WTC11 (cell line): Measurements from ENCODE around the gene GSDMA. TPM values are rescaled to one million over a fixed set of nuclear protein-coding genes. Genes with fewer than 3 reads are reported as not detected.

Experiments used
- ATF1 ChIP-seq: sonication (generic); formaldehyde crosslinking; IDR thresholded peaks from 2 replicates; pipeline ENCODE4 v1.8.1; 2023; ENCODE audit warnings: mild to moderate bottlenecking, moderate library complexity, missing genetic modification reagents
- ATF2 ChIP-seq: sonication (generic); formaldehyde crosslinking; IDR thresholded peaks from 2 replicates; pipeline ENCODE4 v1.8.1; 2022; ENCODE audit warnings: low read depth, missing genetic modification reagents, borderline replicate concordance
- ATF6 ChIP-seq: sonication (generic); formaldehyde crosslinking; IDR thresholded peaks from 2 replicates; pipeline ENCODE4 v1.8.1; 2023; ENCODE audit warnings: mild to moderate bottlenecking, missing genetic modification reagents
- CREB1 ChIP-seq: sonication (generic); formaldehyde crosslinking; IDR thresholded peaks from 2 replicates; pipeline ENCODE4 v1.8.0; 2023; ENCODE audit warnings: mild to moderate bottlenecking, missing genetic modification reagents
- ELF4 ChIP-seq: sonication (generic); formaldehyde crosslinking; IDR thresholded peaks from 2 replicates; pipeline ENCODE4 v1.8.1; 2022; ENCODE audit warnings: low read depth, mild to moderate bottlenecking, moderate library complexity, missing genetic modification reagents
- EMX1 ChIP-seq: fragments of 250-450 bp; sonication (Bioruptor Pico); IDR thresholded peaks from 2 replicates; pipeline ENCODE4 v1.8.0; 2021; ENCODE audit warnings: mild to moderate bottlenecking
- ETV6 ChIP-seq: sonication (generic); formaldehyde crosslinking; IDR thresholded peaks from 2 replicates; pipeline ENCODE4 v1.8.1; 2022; ENCODE audit warnings: mild to moderate bottlenecking, missing genetic modification reagents
- FOXJ3 ChIP-seq: sonication (generic); formaldehyde crosslinking; IDR thresholded peaks from 2 replicates; pipeline ENCODE4 v1.9.0; 2021; ENCODE audit warnings: missing genetic modification reagents, mild to moderate bottlenecking, borderline replicate concordance
- FOXK1 ChIP-seq: sonication (generic); formaldehyde crosslinking; IDR thresholded peaks from 2 replicates; pipeline ENCODE4 v1.8.0; 2022; ENCODE audit warnings: mild to moderate bottlenecking, moderate library complexity, missing genetic modification reagents
- FOXP1 ChIP-seq: sonication (generic); formaldehyde crosslinking; IDR thresholded peaks from 2 replicates; pipeline ENCODE4 v1.8.0; 2022; ENCODE audit warnings: missing genetic modification reagents, mild to moderate bottlenecking, moderate library complexity, borderline replicate concordance
- NFE2L1 ChIP-seq: sonication (generic); formaldehyde crosslinking; IDR thresholded peaks from 2 replicates; pipeline ENCODE4 v1.8.1; 2023; ENCODE audit warnings: missing genetic modification reagents
- PRDM15 ChIP-seq: sonication (generic); formaldehyde crosslinking; IDR thresholded peaks from 2 replicates; pipeline ENCODE4 v1.8.0; 2022; ENCODE audit warnings: missing genetic modification reagents
- SMAD3 ChIP-seq: sonication (generic); formaldehyde crosslinking; IDR thresholded peaks from 2 replicates; pipeline ENCODE4 v1.8.0; 2022; ENCODE audit warnings: missing genetic modification reagents, mild to moderate bottlenecking, borderline replicate concordance
- TEAD4 ChIP-seq: sonication (generic); formaldehyde crosslinking; IDR thresholded peaks from 2 replicates; pipeline ENCODE4 v1.8.0; 2022; ENCODE audit warnings: mild to moderate bottlenecking, missing genetic modification reagents
- ZNF263 ChIP-seq: sonication (generic); formaldehyde crosslinking; IDR thresholded peaks from 2 replicates; pipeline ENCODE4 v1.8.1; 2022; ENCODE audit warnings: low read depth, mild to moderate bottlenecking, moderate library complexity, missing genetic modification reagents
- total RNA-seq: library from RNA; stranded (reverse); gene quantifications from 3 replicates; pipeline ENCODE4 v1.2.3, GENCODE V29; 2021
- TF ChIP-seq, protein P1 (sequence below): sonication (generic); formaldehyde crosslinking; IDR thresholded peaks from 2 replicates; pipeline ENCODE4 v1.8.0; 2022; ENCODE audit warnings: mild to moderate bottlenecking, missing genetic modification reagents
- TF ChIP-seq, protein P2 (sequence below): sonication (generic); formaldehyde crosslinking; IDR thresholded peaks from 2 replicates; pipeline ENCODE4 v1.8.0; 2023; ENCODE audit warnings: missing genetic modification reagents
- TF ChIP-seq, protein P3 (sequence below): sonication (generic); formaldehyde crosslinking; IDR thresholded peaks from 2 replicates; pipeline ENCODE4 v1.8.1; 2022; ENCODE audit warnings: low read depth, mild to moderate bottlenecking, moderate library complexity, missing genetic modification reagents, borderline replicate concordance
- TF ChIP-seq, protein P4 (sequence below): fragments of 250-450 bp; sonication (Bioruptor Pico); IDR thresholded peaks from 2 replicates; pipeline ENCODE4 v1.9.0; 2021; ENCODE audit warnings: mild to moderate bottlenecking
- TF ChIP-seq, protein P5 (sequence below): fragments of 250-450 bp; sonication (Bioruptor Pico); conservative IDR thresholded peaks from 2 replicates; pipeline ENCODE4 v1.9.0; 2021; ENCODE audit warnings: mild to moderate bottlenecking

The GSDMA gene
- total RNA-seq, 1 experiment from 2014 or later: not detected

DNA sequence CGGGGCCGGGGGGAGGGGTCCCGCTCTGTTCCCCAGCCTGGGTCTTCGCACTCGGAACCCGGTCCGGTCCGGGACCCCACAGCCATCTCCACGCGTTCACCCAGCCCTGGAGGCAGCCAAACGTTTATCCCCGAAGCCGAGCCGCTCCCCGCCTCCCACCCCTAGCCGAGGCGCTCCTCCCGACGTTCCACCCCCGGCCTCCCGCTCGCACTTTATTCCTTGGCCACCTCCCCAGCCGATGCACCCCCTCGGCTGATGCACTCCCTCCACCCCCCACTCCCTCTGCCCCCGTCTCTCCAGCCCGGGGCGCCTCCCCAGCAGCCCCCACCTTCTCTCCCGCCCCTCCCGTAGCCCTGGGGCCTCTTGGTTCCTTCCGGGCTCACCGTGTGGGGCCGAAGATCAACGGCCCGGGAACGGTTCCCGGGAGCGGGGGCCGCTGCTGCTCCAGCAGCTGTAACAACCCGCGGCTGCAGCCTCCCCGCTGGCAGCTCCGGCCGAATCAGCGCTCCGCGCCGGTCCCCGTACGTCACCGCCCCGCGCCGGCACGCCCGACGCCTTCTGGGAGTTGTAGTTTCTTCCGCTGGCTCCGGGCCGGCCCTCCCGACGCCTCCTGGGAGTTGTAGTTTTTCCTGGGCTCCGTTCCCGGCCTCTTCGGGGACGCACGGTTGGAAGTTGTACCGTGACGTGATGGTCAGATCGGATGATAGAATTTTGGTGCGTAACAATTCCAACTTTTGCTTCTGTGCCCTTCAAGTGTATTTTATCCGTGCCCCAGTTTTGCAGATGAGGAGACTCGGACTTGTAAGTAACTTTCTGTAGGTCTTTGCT, 35.5 kb upstream of the GSDMA start, which contains the start of the genes LRRC3C and ORMDL3 (continued):
- TF ChIP-seq CREB1 (CRISPR knock-in tag) (peak; percentile 90), FOXJ3 (CRISPR knock-in tag) (no peak), EMX1 (no peak), ELF4 (no peak), TEAD4 (CRISPR knock-in tag) (no peak), FOXK1 (CRISPR knock-in tag) (peak; percentile 57; the same call in 1 of the 2 replicates), FOXP1 (CRISPR knock-in tag) (no peak), SMAD3 (CRISPR knock-in tag) (no peak), ZNF263 (CRISPR knock-in tag) (no peak), ATF6 (CRISPR knock-in tag) (no peak), ETV6 (no peak), PRDM15 (CRISPR knock-in tag) (0 out of 2 replicates have a peak, but pooled peaks have one; percentile 25), ATF1 (peak; percentile 85; the same call in 1 of the 2 replicates), NFE2L1 (CRISPR knock-in tag) (no peak), ATF2 (no peak)
- TF ChIP-seq, protein P1, sequence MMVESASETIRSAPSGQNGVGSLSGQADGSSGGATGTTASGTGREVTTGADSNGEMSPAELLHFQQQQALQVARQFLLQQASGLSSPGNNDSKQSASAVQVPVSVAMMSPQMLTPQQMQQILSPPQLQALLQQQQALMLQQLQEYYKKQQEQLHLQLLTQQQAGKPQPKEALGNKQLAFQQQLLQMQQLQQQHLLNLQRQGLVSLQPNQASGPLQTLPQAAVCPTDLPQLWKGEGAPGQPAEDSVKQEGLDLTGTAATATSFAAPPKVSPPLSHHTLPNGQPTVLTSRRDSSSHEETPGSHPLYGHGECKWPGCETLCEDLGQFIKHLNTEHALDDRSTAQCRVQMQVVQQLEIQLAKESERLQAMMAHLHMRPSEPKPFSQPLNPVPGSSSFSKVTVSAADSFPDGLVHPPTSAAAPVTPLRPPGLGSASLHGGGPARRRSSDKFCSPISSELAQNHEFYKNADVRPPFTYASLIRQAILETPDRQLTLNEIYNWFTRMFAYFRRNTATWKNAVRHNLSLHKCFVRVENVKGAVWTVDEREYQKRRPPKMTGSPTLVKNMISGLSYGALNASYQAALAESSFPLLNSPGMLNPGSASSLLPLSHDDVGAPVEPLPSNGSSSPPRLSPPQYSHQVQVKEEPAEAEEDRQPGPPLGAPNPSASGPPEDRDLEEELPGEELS: no peak
- TF ChIP-seq, protein P2, sequence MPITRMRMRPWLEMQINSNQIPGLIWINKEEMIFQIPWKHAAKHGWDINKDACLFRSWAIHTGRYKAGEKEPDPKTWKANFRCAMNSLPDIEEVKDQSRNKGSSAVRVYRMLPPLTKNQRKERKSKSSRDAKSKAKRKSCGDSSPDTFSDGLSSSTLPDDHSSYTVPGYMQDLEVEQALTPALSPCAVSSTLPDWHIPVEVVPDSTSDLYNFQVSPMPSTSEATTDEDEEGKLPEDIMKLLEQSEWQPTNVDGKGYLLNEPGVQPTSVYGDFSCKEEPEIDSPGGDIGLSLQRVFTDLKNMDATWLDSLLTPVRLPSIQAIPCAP (CRISPR knock-in tag): no peak
- TF ChIP-seq, protein P3, sequence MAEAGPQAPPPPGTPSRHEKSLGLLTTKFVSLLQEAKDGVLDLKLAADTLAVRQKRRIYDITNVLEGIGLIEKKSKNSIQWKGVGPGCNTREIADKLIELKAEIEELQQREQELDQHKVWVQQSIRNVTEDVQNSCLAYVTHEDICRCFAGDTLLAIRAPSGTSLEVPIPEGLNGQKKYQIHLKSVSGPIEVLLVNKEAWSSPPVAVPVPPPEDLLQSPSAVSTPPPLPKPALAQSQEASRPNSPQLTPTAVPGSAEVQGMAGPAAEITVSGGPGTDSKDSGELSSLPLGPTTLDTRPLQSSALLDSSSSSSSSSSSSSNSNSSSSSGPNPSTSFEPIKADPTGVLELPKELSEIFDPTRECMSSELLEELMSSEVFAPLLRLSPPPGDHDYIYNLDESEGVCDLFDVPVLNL (CRISPR knock-in tag): no peak
- TF ChIP-seq, protein P4, sequence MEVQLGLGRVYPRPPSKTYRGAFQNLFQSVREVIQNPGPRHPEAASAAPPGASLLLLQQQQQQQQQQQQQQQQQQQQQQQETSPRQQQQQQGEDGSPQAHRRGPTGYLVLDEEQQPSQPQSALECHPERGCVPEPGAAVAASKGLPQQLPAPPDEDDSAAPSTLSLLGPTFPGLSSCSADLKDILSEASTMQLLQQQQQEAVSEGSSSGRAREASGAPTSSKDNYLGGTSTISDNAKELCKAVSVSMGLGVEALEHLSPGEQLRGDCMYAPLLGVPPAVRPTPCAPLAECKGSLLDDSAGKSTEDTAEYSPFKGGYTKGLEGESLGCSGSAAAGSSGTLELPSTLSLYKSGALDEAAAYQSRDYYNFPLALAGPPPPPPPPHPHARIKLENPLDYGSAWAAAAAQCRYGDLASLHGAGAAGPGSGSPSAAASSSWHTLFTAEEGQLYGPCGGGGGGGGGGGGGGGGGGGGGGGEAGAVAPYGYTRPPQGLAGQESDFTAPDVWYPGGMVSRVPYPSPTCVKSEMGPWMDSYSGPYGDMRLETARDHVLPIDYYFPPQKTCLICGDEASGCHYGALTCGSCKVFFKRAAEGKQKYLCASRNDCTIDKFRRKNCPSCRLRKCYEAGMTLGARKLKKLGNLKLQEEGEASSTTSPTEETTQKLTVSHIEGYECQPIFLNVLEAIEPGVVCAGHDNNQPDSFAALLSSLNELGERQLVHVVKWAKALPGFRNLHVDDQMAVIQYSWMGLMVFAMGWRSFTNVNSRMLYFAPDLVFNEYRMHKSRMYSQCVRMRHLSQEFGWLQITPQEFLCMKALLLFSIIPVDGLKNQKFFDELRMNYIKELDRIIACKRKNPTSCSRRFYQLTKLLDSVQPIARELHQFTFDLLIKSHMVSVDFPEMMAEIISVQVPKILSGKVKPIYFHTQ (CRISPR knock-in tag): no peak
- TF ChIP-seq, protein P5, sequence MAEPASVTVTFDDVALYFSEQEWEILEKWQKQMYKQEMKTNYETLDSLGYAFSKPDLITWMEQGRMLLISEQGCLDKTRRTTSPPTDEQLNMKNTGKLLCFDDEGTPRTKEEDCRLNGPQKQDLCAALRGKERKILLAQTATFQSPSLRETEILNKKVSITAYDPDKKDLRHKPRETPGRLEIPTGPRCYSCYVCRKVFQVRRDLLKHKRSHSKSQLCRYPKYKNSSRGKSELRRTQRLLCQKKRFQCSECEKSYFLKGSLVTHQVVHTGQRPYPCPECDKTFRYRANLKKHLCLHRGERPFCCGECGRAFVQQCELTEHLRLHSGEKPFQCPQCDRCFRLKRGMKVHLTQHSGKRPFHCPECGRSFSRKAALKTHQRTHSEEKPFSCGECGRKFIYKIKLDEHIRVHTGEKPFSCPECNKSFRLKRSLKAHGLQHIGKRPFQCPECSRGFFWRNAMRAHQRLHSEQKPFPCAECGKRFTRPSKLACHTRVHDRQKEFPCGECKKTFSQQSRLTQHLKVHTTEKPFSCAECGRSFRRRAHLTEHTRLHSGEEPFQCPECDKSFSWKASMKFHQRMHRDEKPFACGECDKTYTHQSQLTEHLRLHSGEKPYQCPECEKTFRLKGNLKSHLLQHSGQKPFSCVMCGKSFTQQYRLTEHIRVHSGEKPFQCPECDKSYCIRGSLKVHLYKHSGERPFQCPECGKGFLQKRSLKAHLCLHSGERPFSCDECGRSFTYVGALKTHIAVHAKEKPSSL (CRISPR knock-in tag): no peak
